HG03064 (cell line): ENCODE data around the gene BMP8A.

Experiments used
- ATAC-seq: cut with Tn5 transposase; IDR thresholded peaks from one replicate; pipeline ENCODE4 v1.9.1; 2021; ENCODE audit warnings: low read depth; ENCODE audit not compliant: unreplicated experiment

The BMP8A gene

DNA sequence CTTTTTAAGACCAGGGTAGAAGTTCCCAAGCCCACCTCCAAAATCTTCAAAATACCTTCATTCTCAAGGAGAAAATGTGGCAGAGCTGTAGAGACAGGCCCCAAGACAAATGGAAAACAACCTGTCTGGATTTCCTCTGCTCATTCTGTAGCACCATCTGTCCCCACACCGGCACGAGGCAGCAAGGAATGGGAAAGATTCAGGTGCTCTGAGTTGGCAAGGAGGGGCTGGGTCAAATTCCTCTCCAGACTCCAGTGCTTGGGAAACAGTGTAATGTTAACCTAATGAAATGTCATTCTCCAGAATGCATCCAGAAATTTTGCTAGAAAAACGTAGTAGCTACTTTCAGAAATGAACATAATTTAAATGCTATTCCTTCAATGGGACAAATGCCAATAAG is 75.9 kb downstream of the BMP8A start:
- no peak for ATAC-seq

DNA sequence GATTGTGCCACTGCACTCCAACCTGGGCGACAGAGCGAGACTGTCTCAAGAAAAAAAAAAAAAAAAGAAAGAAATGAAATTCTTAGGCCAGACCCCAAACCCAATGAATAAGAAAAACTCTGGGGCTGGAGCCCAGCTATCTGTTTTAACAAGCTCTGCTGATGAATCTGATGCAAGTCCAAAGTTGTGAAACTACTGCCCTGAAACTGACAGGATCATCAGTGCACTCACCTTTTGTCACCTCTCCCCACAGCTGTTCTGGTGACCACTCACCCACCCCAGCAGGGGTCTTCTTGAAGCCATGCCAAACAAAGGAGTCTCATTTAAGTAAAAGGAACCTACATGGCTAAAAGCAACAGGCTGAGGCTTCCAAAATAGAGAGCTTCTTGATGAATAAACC is 76.8 kb downstream of the BMP8A start:
- ATAC-seq, result no peak

DNA sequence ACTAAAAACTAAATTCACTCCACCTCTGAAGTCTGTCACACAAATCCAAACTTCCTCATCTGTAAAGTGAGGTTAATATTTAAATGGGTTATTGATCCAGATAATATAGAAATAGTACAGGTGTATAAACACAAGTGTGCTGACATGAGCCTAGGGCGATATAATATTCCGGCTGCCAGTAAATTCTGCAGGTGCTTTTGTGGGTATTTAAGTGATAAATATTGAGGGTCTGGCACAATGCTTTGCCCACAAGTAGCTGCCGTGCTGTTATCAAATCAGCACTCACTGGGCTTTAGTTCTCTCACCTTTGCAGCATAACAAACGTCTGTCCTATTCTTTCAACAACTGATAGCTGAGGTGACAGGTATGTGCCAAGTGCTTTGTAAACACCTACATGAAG is 77.6 kb downstream of the BMP8A start:
- no peak for ATAC-seq

DNA sequence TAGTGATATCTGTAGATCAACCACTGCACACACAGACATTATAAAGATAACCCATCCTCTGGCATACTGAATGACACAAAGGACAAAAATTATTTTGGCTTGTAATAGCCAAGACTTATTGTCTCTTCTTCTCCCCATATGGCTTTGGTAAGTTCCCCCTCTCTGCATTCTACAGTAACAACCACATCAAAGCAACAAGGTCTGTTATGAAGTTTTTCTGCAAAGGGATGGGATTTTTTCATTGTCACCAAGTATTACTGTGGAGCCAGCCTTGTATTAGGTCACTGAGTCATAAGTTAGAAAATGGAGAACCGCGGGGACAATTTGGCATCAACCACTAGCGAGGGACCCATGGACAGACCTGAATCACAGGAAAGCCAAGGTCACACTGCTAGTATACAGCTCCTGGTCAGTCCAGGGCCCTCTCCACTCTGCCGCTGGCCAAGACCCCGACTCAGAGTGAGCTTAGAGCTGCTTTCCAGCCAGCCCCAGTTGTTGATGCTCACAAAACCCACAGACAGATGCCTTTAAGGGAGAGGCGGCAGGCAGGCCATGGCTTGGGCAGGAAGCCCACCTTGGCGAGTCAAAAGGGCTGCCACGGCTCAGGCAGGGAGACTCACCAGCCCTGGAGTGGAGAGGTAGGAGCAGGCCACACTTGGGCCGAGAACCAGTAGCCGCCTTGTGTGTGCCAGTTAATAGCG is 79.2 kb downstream of the BMP8A start:
- ATAC-seq, result no peak

DNA sequence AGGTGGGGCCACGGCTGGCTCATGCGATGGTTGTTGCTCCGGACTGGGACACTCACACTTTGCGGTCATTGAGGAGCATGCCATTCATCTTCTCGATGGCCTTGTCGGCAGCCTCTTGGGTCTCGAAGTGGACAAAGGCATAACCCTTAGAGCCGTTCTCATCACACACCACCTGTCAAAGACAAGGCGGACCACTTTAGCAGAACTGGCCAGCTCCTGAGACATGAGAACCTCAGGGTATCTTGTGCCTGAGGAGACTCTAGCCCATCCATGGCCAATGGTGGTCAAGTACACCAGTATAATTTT is 79.7 kb downstream of the BMP8A start:
- ATAC-seq, result no peak

DNA sequence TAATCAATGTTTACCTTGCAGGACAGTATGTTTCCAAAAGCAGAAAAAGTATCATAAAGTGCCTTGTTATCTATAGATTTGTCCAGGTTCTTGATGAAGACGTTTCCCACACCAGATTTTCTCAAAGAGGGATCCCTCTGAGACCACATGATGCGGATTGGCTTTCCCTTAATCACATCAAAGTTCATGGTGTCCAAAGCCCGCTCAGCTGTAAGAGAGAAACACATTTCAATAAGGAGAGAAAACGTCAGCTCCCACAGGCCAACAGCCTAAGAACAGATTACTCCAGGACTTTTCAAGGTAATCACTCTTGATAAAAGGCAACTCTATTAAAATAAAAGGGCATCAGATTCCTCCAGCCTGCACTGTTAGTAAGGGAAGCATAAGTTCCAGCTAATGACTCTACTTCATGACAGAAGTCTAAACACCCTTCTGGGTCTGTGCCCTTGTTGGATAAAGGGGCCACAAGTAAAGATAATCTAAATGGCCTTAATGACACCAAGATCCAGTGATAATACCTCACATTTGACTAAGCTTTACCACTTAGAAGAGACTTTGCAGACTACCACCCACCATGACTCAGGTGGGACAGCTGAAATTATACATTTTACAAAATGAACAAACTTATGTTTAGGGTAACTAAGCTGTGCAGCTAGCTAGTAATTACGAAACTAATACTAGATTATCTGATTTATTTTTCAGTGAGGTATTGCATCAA is 81.1 kb downstream of the BMP8A start:
- no peak for ATAC-seq

DNA sequence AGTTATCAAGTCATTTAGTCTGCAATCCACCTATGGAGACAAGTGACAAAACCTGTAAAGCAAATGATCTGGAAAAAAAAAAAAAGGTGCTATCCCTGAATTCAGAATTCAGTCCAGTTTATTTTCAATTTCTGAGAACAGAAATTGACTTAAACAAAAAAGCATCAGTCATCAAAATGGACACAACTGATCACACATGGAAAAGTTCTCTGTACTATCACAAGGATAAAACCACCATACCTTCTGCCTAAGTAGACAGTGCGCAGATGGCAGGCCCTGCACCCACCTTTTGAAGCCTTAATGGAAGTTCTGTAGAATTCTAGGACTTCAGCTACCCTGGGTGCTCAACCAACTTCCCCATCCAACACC is 81.6 kb downstream of the BMP8A start:
- no peak for ATAC-seq

DNA sequence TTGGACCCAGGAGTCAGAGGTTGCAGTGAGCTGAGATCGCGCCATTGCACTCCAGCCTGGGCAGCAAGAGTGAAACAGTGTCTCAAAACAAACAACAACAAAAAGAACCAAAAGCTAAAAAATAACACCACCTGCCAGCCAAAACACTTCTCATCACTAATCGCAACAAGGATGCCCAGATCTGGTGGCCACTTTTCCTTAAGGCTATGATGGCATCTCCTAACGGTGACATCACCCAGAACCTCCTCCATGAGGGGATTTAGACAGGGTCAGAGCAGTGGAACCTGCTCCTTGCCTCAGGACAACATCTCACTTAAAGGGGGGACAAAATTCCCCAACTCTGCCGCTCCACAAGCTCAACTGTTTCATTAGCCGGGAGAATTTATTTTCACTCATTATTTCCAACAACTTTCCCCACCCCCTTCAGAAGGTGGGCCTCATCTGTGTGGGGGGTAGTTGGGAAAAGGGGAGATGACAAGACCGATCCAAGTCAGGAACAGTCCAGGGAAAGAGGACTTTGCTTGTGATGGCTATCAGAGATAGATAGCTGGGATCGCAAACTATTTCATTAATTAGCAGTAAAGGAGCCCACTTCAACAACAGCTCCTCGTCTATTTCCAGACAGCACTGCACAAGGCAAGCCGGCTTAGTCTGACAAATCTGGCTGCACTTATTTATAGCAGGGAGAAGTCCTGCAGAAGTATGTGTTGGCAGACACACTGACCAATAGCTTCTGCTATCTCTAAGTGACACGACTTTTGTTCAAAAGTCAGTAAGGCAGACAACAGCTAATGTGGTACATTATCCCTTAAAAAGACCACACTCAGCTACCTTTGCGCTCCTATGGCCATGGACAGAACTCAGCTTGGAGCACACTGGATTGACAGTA is 82.5 kb downstream of the BMP8A start:
- ATAC-seq, result no peak

DNA sequence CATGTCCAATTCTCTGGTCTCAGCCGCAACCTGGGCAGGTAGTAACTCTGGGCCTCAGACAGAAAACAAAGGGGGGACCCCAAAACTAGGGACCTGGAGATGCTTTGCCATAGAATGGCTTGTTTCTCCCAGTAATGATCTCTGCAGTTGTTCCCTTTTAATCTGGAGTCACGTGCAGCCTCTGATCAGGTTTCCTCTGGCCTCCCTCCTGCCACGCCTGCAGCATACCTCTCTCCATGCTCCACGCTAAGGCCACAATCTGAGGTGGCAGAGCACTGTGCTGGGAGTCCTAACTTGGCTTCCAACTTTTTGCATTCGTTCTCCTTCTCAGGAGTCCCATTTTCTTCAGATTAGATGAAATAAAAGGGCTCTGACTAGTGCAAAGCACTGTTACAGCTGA is 83.2 kb downstream of the BMP8A start:
- no peak for ATAC-seq
